ENCODE results near the gene MS4A7. TPM values are rescaled to one million over a fixed set of nuclear protein-coding genes. Genes with fewer than 3 reads are reported as not detected.

MS4A7 gene
- total RNA-seq, 3 donors from 2014 or later = 39.0 to 105 (median 45.4) TPM

DNA sequence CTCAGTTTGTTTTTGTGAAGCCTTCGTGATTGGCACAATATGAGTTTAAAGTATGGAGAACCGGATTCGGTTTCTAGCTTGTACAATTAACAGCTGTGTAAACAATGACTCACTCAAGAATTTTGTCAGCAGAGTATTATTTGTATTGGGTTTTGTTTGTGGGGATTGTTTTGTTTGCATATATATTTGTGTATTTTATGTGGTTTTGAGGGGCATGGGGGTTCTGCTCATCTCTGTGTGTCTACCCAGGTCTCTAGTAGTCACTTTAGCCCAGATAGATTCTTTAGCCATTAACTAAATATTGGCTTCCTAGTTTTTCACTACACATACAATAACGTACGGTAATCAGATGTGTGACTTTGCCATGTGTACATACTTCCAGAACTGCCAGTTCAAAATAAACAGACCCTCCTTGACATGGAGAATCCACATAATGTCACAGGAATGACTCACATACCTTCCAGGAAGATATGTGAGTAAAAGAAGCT, 7.5 kb upstream of the MS4A7 start:
- Histone ChIP-seq H3K4me3 (no peak overlapping the region), H3K36me3 (no peaks in the 10 kb centered on the region), H3K4me1 (no peaks in the 10 kb centered on the region), H3K9me3 (no peaks in the 10 kb centered on the region), H3K27me3 (no peaks in the 10 kb centered on the region), H3K27ac (peak overlapping the region; percentile 50 to 64)
- no peak for DNase-seq (ENCODE audit: low spot score in 2 of 2)
- TF ChIP-seq POLR2AphosphoS5 (IDR thresholded peaks at IDR 0.05) (no peak), POLR2A (IDR thresholded peaks at IDR 0.05) (no peak)
- TF ChIP-seq, protein P1, sequence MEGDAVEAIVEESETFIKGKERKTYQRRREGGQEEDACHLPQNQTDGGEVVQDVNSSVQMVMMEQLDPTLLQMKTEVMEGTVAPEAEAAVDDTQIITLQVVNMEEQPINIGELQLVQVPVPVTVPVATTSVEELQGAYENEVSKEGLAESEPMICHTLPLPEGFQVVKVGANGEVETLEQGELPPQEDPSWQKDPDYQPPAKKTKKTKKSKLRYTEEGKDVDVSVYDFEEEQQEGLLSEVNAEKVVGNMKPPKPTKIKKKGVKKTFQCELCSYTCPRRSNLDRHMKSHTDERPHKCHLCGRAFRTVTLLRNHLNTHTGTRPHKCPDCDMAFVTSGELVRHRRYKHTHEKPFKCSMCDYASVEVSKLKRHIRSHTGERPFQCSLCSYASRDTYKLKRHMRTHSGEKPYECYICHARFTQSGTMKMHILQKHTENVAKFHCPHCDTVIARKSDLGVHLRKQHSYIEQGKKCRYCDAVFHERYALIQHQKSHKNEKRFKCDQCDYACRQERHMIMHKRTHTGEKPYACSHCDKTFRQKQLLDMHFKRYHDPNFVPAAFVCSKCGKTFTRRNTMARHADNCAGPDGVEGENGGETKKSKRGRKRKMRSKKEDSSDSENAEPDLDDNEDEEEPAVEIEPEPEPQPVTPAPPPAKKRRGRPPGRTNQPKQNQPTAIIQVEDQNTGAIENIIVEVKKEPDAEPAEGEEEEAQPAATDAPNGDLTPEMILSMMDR (IDR thresholded peaks at IDR 0.05) = no peak
- intact Hi-C loops (cut with DNase I; ENCODE audit: low total_unique reads) = no loop called here

DNA sequence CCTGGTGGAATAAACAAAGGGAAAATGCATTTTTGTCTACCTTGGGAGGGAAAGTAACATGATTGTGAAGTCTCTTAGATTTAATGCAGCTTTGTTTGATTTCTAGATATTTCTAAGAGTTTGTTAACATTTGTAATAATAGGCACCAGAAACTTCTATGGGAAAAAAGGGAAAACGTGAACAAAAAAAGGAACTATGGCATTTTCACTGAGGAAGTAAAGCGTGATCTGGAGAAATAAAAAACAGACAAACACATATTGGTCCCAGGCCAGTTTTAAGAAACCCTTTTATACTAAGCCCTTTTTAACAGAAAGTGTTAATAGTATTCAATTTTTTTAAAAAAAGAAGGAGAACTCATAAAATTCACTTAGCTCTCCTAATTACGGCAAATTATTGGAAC, 6.9 kb upstream of the MS4A7 start:
- DNase-seq (ENCODE audit: low spot score in 2 of 2) = no peak
- TF ChIP-seq POLR2AphosphoS5 (IDR thresholded peaks at IDR 0.05) = no peak
- TF ChIP-seq, protein P1 (IDR thresholded peaks at IDR 0.05) = no peak
- TF ChIP-seq POLR2A (IDR thresholded peaks at IDR 0.05) = no peak
- Histone ChIP-seq H3K27ac (peak overlapping the region in 1 of 2 donors; percentile 50), H3K36me3 (no peaks in the 10 kb centered on the region), H3K9me3 (no peaks in the 10 kb centered on the region), H3K4me1 (no peaks in the 10 kb centered on the region), H3K27me3 (no peaks in the 10 kb centered on the region), H3K4me3 (no peak overlapping the region)
- intact Hi-C loops (cut with DNase I; ENCODE audit: low total_unique reads) = no loop called here

DNA sequence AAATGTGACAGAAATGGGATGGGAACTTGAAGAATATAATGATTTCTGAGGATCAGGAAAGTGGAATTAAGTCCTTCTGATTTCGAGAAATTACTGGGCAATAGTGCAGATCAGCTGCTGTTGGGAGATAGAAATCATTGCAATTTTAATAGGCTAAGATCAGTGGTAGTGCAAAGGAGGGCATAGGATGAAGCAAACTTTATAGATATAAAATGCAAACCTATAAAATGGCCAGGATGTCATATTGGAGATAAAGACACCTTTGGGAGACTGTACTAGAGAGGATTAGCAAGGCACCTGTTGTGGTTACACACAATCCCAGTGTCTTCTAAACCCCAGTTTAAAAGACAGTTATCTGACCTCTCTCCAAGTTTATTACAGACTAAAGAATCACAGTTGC, 6.5 kb upstream of the MS4A7 start:
- Histone ChIP-seq H3K36me3 (no peaks in the 10 kb centered on the region), H3K27me3 (no peaks in the 10 kb centered on the region), H3K9me3 (no peaks in the 10 kb centered on the region), H3K27ac (peak overlapping the region; percentile 3 to 50), H3K4me1 (no peaks in the 10 kb centered on the region), H3K4me3 (no peak overlapping the region)
- intact Hi-C loops (cut with DNase I; ENCODE audit: low total_unique reads) = no loop called here
- TF ChIP-seq, protein P1 (IDR thresholded peaks at IDR 0.05) = no peak
- TF ChIP-seq POLR2AphosphoS5 (IDR thresholded peaks at IDR 0.05) (no peak), POLR2A (IDR thresholded peaks at IDR 0.05) (no peak)
- DNase-seq (ENCODE audit: low spot score in 2 of 2) = no peak

DNA sequence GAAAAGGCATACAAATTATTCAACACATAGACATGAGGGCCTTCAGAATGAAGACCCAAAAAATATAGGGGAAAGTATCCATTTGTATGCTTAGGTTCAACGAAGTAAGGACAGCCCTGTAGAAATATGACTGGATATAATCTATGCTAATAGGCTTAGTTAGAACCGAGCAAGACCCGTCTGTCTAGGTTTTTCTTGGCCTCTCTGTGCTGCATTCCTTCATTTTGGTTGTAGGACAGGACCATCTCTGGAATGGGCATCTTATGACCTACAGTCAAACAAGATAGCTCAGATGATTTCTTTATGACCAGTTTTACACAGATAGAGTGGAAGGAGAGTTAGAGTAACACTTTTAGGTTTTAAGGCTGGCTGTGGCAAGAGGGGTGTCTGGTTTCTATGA, 5.6 kb upstream of the MS4A7 start:
- H3K9me3 ChIP-seq = no peaks in the 10 kb centered on the region
- DNase-seq (ENCODE audit: low spot score in 2 of 2) = no peak
- no peaks in the 10 kb centered on the region for H3K4me1 ChIP-seq
- intact Hi-C loops (cut with DNase I; ENCODE audit: low total_unique reads) = no loop called here
- TF ChIP-seq, protein P1 (IDR thresholded peaks at IDR 0.05) = no peak
- TF ChIP-seq POLR2AphosphoS5 (IDR thresholded peaks at IDR 0.05) (no peak), POLR2A (IDR thresholded peaks at IDR 0.05) (no peak)
- no peak overlapping the region for H3K4me3 ChIP-seq
- no peaks in the 10 kb centered on the region for H3K36me3 ChIP-seq
- no peaks in the 10 kb centered on the region for H3K27me3 ChIP-seq
- H3K27ac ChIP-seq = no peak overlapping the region

DNA sequence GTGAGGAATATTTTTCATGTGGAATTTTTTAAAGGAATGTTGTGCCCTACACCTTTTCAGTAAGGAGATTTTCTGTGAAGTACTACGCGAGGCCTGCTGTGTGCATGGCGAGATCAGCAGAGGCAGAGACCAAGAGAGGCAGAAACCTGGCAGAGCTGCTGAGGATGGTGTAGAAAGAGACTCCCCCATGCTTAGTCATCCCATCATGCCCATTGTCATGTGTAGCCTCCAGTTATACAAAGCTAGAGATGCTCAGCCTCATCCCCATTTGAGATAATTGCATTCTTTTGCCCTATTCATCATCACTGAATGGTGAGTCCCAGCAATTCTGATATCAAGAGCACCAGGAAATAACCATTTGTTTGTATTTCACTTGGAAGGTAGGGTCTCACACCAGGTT, 3.0 kb upstream of the MS4A7 start:
- no peak for DNase-seq (ENCODE audit: low spot score in 2 of 2)
- no peaks in the 10 kb centered on the region for H3K9me3 ChIP-seq
- no peak overlapping the region for H3K27ac ChIP-seq
- H3K4me3 ChIP-seq = no peak overlapping the region
- H3K27me3 ChIP-seq = no peaks in the 10 kb centered on the region
- no peaks in the 10 kb centered on the region for H3K36me3 ChIP-seq
- no peak for TF ChIP-seq POLR2A (IDR thresholded peaks at IDR 0.05)
- no peak for TF ChIP-seq POLR2AphosphoS5 (IDR thresholded peaks at IDR 0.05)
- TF ChIP-seq, protein P1 (IDR thresholded peaks at IDR 0.05) = no peak
- H3K4me1 ChIP-seq = no peaks in the 10 kb centered on the region
- intact Hi-C loops (cut with DNase I; ENCODE audit: low total_unique reads) = no loop called here

Measured in breast epithelium (tissue), 4 donors.